Activated naive CD4-positive, alpha-beta T cell treated with anti-CD3 and anti-CD28 coated beads for 36 hours (primary cell): ENCODE results near the gene PRKCI. TPM values are rescaled to one million over a fixed set of nuclear protein-coding genes. Genes with fewer than 3 reads are reported as not detected.
A peak's percentile ranks its signal among the peaks of the same experiment; 100 is the strongest.
"Not testable (repeated sequence)": the region's sequence is repeated elsewhere in the genome, so short reads cannot be mapped to it uniquely, and the experiment has no call there.

Experiments
- CTCF ChIA-PET: fragments of 350-600 bp; sonication (Branson Sonifier 250); formaldehyde crosslinking; loops from one replicate; lab custom pipeline; 2021; ENCODE audit warnings: antibody characterized with exemption; lab: Charles Lee
- DNase-seq: peaks from one replicate; pipeline ENCODE4 v3.0.0-alpha.2; 2020
- H3K27ac Mint-ChIP-seq: one replicate; pipeline ENCODE4 v1.8.0; 2021; ENCODE audit warnings: mild to moderate bottlenecking, mixed read lengths
- H3K27me3 Mint-ChIP-seq: one replicate; pipeline ENCODE4 v1.8.0; 2021; ENCODE audit warnings: low read depth, mixed read lengths
- H3K36me3 Mint-ChIP-seq: one replicate; pipeline ENCODE4 v1.8.0; 2021; ENCODE audit warnings: low read depth, mixed read lengths
- H3K4me1 Mint-ChIP-seq: one replicate; pipeline ENCODE4 v1.8.0; 2021; ENCODE audit warnings: low read depth, mixed read lengths
- H3K4me3 Mint-ChIP-seq: one replicate; pipeline ENCODE4 v1.8.0; 2021; ENCODE audit warnings: mild to moderate bottlenecking, moderate library complexity, mixed read lengths
- H3K9me3 Mint-ChIP-seq: one replicate; pipeline ENCODE4 v1.8.0; 2021; ENCODE audit warnings: mixed read lengths
- intact Hi-C: fragments of 100-400 bp; cut with micrococcal nuclease; formaldehyde crosslinking; loops from one replicate; pipeline ENCODE4 v1.15.1; 2023
- total RNA-seq, 2 experiments: library from RNA; stranded (reverse); gene quantifications; one replicate each; pipeline ENCODE4 v1.2.3, GENCODE V29; 2021

Gene PRKCI
- total RNA-seq, 2 experiments from 2014 or later = 20.8 to 23.0 TPM

DNA sequence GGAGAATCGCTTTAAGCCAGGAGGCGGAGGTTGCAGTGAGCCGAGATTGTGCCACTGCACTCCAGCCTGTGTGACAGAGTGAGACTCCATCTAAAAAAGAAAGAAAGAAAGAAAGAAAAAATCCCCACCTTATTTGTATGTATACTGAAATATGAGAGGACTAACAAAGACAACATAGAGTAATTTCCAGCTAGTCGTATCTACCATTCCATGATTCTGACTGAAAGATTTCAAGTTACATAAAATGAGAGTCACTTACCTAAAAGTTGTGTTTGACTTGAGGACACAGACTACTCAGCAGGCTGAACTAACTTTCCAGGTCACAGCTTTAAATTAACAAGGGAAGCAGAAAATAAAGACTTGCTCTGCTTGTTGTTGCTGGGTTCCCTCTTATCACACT is 18.8 kb upstream of the PRKCI start:
- intact Hi-C loops = loop anchor here (1.0 kb wide), 4 partner anchors 19 to 154 kb away; partner anchors contain the start of genes PHC3, PRKCI and SKIL
- H3K4me3 Mint-ChIP-seq = no peak overlapping the region
- peaks cover 3% of the 10 kb centered on the region for H3K27me3 Mint-ChIP-seq
- peak overlapping the region; percentile 42 for H3K27ac Mint-ChIP-seq
- H3K9me3 Mint-ChIP-seq = no peaks in the 10 kb centered on the region
- CTCF ChIA-PET = interaction anchor here (0.5 to 1.3 kb wide), 2 partner anchors 14 to 166 kb away, joined by 3 read pairs; no protein-coding TSS in a partner anchor
- H3K36me3 Mint-ChIP-seq = no peaks in the 10 kb centered on the region
- H3K4me1 Mint-ChIP-seq = peaks cover 15% of the 10 kb centered on the region
- DNase-seq = no peak

DNA sequence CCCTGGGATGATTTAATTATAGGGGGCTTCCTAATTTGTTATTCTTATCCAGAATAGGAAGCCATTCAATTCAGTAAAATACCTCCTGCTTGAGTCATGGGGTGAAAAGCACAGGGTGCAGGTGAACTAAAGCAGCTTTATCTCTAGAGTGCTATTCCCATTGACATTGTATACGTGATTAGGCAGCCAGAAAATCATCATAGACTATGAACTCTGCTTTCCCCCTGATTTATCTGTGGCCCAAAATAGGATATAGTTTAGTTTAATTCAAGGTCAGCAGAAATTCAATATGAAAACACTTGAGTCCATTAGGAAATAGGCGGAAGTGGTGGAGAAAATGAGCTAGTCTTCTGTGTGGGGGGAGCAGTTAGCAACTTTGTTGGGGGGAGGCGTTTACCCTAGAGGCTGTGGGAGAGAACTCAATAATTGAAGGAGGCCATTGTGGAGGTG is 18.2 kb upstream of the PRKCI start:
- Mint-ChIP-seq H3K4me3 (no peak overlapping the region), H3K27me3 (peaks cover 3% of the 10 kb centered on the region), H3K27ac (peak overlapping the region; percentile 42), H3K36me3 (no peaks in the 10 kb centered on the region), H3K9me3 (no peaks in the 10 kb centered on the region), H3K4me1 (peaks cover 15% of the 10 kb centered on the region)
- CTCF ChIA-PET = interaction anchor here (0.5 to 1.3 kb wide), 2 partner anchors 14 to 167 kb away, joined by 3 read pairs; no protein-coding TSS in a partner anchor
- intact Hi-C loops = no loop called here
- DNase-seq = no peak

DNA sequence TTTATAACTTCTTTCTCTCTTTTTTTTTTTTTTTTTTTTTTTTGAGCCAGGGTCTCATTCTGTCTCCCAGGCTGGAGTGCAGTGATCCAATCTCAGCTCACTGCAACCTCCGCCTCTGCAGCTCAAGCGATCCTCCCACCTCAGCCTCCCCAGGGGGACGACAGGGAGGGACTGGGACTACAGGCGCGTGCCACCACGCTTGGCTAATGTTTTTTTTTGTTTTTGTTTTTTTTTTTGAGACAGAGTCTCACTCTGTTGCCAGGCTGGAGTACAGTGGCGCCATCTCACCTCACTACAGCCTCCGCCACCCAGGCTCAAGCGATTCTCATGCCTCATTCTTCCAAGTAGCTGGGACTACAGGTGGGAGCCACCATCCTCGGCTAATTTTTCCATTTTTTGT is 17.7 kb upstream of the PRKCI start:
- no peaks in the 10 kb centered on the region for H3K36me3 Mint-ChIP-seq
- CTCF ChIA-PET = interaction anchor here (1.3 kb wide), 1 partner anchor 15 kb away, joined by 3 read pairs; no protein-coding TSS in a partner anchor
- peaks cover 3% of the 10 kb centered on the region for H3K27me3 Mint-ChIP-seq
- no peak overlapping the region for H3K27ac Mint-ChIP-seq
- H3K9me3 Mint-ChIP-seq = no peaks in the 10 kb centered on the region
- H3K4me1 Mint-ChIP-seq = peaks cover 15% of the 10 kb centered on the region
- no peak for DNase-seq
- intact Hi-C loops = no loop called here
- no peak overlapping the region for H3K4me3 Mint-ChIP-seq

DNA sequence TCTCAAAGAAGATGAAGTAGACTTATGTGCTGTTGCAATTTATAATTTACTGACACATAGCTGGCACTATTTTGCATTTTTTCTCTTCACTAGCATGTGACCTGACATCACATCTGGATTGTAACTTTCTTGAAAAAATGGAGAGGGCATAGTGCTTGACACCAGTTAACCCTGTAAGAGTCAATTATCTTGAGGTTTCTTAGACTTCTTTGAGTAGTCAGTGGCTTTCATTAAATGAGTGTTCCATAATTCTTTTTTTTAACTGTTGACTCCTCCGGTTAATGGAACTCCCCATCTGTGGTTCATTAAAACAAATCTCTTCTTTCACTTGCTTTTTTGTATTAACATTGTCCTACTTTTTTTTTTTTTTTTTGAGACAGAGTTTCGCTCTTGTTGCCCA is 16.9 kb upstream of the PRKCI start:
- no peaks in the 10 kb centered on the region for H3K36me3 Mint-ChIP-seq
- H3K4me3 Mint-ChIP-seq = no peak overlapping the region
- CTCF ChIA-PET = no interaction called here
- H3K9me3 Mint-ChIP-seq = no peaks in the 10 kb centered on the region
- H3K27ac Mint-ChIP-seq = no peak overlapping the region
- intact Hi-C loops = no loop called here
- peaks cover 3% of the 10 kb centered on the region for H3K27me3 Mint-ChIP-seq
- no peak for DNase-seq
- H3K4me1 Mint-ChIP-seq = peaks cover 13% of the 10 kb centered on the region

GRCh38 chr3:170206164-170206762 is 16.0 kb upstream of the PRKCI start:
- H3K9me3 Mint-ChIP-seq, H3K36me3 Mint-ChIP-seq, H3K4me3 Mint-ChIP-seq, H3K27ac Mint-ChIP-seq, H3K27me3 Mint-ChIP-seq, DNase-seq, intact Hi-C loops: not testable (repeated sequence)
- CTCF ChIA-PET = interaction anchor here (0.6 kb wide), 1 partner anchor 88 kb away, joined by 6 read pairs; no protein-coding TSS in a partner anchor
- H3K4me1 Mint-ChIP-seq = peaks cover 13% of the 10 kb centered on the region

- H3K27me3 Mint-ChIP-seq = peaks cover 3% of the 10 kb centered on the region
Measured at GRCh38 chr3:170207717-170208116, 14.5 kb upstream of the PRKCI start.

DNA sequence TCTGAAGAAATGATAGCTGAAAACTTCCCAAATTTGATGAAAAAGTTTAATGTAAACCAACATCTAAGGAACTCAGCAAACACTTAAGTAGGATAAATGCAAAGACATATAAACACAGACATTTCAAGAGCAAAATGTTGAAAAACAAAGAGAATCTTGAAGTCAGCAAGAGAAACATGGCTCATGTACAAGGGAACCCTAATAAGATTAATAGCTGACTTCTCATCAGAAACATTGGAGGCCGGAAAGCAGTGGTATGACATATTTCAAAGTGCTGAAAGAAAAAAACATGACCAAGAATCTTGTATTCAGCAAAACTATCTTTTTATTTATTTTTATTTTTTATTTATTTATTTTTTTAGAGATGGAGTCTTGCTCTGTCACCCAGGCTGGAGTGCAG is 10.6 kb upstream of the PRKCI start:
- CTCF ChIA-PET = interaction anchor here (0.7 kb wide), 1 partner anchor 165 kb away, joined by 3 read pairs; no protein-coding TSS in a partner anchor
- Mint-ChIP-seq H3K36me3 (no peaks in the 10 kb centered on the region), H3K27ac (no peak overlapping the region), H3K27me3 (no peaks in the 10 kb centered on the region), H3K4me3 (no peak overlapping the region), H3K4me1 (no peaks in the 10 kb centered on the region), H3K9me3 (no peaks in the 10 kb centered on the region)
- DNase-seq = no peak
- intact Hi-C loops = no loop called here

More at GRCh38 chr3:170207717-170208116, 14.5 kb upstream of the PRKCI start:
- Mint-ChIP-seq H3K9me3 (no peaks in the 10 kb centered on the region), H3K4me1 (peaks cover 13% of the 10 kb centered on the region), H3K27ac (no peak overlapping the region), H3K4me3 (no peak overlapping the region), H3K36me3 (no peaks in the 10 kb centered on the region)
- intact Hi-C loops = no loop called here
- DNase-seq = no peak
- CTCF ChIA-PET = no interaction called here

- H3K4me3 Mint-ChIP-seq = no peak overlapping the region
- no peak for DNase-seq
- H3K4me1 Mint-ChIP-seq = peaks cover 19% of the 10 kb centered on the region
- H3K9me3 Mint-ChIP-seq = peaks cover 2% of the 10 kb centered on the region
- H3K27me3 Mint-ChIP-seq = no peaks in the 10 kb centered on the region
- no peak overlapping the region for H3K27ac Mint-ChIP-seq
- peaks cover 1% of the 10 kb centered on the region for H3K36me3 Mint-ChIP-seq
- intact Hi-C loops = loop anchor here (5.0 kb wide), 1 partner anchor 1272 kb away; no protein-coding TSS in a partner anchor
- CTCF ChIA-PET = interaction anchor here (0.8 kb wide), 1 partner anchor 27 kb away, joined by 4 read pairs; no protein-coding TSS in a partner anchor
Measured at GRCh38 chr3:170219850-170220249, 2.4 kb upstream of the PRKCI start.

- intact Hi-C loops = loop anchor here (5.0 kb wide), 1 partner anchor 1271 kb away; no protein-coding TSS in a partner anchor
- DNase-seq = peak; percentile 12
- H3K36me3 Mint-ChIP-seq = peaks cover 1% of the 10 kb centered on the region
- peak overlapping the region; percentile 47 for H3K4me3 Mint-ChIP-seq
- H3K27ac Mint-ChIP-seq = no peak overlapping the region
- H3K27me3 Mint-ChIP-seq = no peaks in the 10 kb centered on the region
- H3K9me3 Mint-ChIP-seq = peaks cover 2% of the 10 kb centered on the region
- CTCF ChIA-PET = no interaction called here
- peaks cover 24% of the 10 kb centered on the region for H3K4me1 Mint-ChIP-seq
Measured at GRCh38 chr3:170220871-170221270, 1.4 kb upstream of the PRKCI start.

- intact Hi-C loops = loop anchor here (1.0 to 5.0 kb wide), 13 partner anchors 20 to 1269 kb away; partner anchors contain the start of genes MYNN, PHC3, RPL22L1 and SEC62
- peak; percentile 68 for DNase-seq
- peak overlapping the region; percentile 42 for H3K27ac Mint-ChIP-seq
- CTCF ChIA-PET = interaction anchor here (0.5 to 1.2 kb wide), 4 partner anchors 10 to 356 kb away, joined by 3 to 4 read pairs (median 4); no protein-coding TSS in a partner anchor
- H3K36me3 Mint-ChIP-seq = peaks cover 1% of the 10 kb centered on the region
- H3K9me3 Mint-ChIP-seq = no peaks in the 10 kb centered on the region
- peak overlapping the region; percentile 78 for H3K4me3 Mint-ChIP-seq
- no peaks in the 10 kb centered on the region for H3K27me3 Mint-ChIP-seq
- H3K4me1 Mint-ChIP-seq = peaks cover 26% of the 10 kb centered on the region
Measured at GRCh38 chr3:170222647-170223541, 670 bp downstream of the PRKCI start.

GRCh38 chr3:170225166-170225565 is 2.9 kb downstream of the PRKCI start:
- Mint-ChIP-seq H3K4me1 (peaks cover 30% of the 10 kb centered on the region), H3K27ac (no peak overlapping the region), H3K36me3 (peaks cover 3% of the 10 kb centered on the region), H3K4me3 (no peak overlapping the region), H3K9me3 (no peaks in the 10 kb centered on the region), H3K27me3 (no peaks in the 10 kb centered on the region)
- DNase-seq = no peak
- intact Hi-C loops = no loop called here
- CTCF ChIA-PET = interaction anchor here (0.6 kb wide), 1 partner anchor 55 kb away, joined by 4 read pairs; no protein-coding TSS in a partner anchor

DNA sequence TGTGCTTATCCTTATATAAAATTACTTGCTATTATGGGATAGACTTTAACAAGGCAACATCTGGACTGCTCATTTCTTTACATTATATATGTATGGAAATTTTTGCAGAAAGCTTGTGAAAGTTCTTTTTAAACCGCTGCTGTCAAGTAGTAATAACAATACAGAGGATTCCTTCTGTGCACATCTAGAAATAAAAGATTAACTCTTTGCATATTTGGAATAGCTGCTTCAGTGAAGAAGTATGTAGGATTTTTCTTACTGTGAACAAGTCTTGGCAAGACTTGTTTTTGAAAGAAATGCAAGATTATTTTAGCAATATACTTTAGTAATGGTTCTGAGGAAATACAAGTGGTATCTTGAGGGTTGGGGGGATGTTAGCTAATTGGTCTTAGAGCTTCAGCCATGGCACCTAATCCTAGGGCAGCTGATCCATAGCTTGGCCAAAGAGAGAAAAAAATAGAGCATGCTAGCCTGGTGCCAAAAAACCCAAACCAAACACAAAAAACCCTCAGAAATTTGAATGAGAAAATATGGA is 4.3 kb downstream of the PRKCI start:
- Mint-ChIP-seq H3K4me3 (no peak overlapping the region), H3K36me3 (peaks cover 3% of the 10 kb centered on the region), H3K27me3 (no peaks in the 10 kb centered on the region), H3K27ac (no peak overlapping the region), H3K9me3 (no peaks in the 10 kb centered on the region), H3K4me1 (peaks cover 25% of the 10 kb centered on the region)
- CTCF ChIA-PET = interaction anchor here (0.6 kb wide), 1 partner anchor 35 kb away, joined by 3 read pairs; no protein-coding TSS in a partner anchor
- DNase-seq = no peak
- intact Hi-C loops = no loop called here
